ENCODE results near the gene PLEKHA7.
"Not testable (repeated sequence)": the region's sequence is repeated elsewhere in the genome, so short reads cannot be mapped to it uniquely, and the experiment has no call there.

The PLEKHA7 gene

DNA sequence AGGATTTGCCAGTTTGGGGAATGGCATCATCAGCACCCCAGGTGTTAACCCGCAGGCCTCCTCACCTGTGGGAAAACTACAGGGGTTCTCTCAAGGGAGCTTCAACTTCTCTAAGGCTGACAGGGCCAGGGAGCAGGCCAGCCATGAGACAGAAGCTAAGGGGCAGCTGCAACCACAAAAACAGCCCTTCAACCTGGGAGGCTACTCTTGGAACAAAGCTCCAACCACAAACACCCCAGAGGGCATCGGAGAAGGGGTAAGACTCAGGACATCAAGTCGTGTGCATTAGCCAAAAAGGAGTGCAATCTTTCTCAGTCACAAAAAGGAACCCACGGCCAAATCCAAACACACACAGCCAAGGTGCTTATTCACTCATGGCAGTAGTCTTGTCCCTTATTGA lies 103.0 kb downstream of the PLEKHA7 start:
- no peak for DNase-seq (ENCODE audit: insufficient read length, low spot score)
- TF ChIP-seq, protein P1, sequence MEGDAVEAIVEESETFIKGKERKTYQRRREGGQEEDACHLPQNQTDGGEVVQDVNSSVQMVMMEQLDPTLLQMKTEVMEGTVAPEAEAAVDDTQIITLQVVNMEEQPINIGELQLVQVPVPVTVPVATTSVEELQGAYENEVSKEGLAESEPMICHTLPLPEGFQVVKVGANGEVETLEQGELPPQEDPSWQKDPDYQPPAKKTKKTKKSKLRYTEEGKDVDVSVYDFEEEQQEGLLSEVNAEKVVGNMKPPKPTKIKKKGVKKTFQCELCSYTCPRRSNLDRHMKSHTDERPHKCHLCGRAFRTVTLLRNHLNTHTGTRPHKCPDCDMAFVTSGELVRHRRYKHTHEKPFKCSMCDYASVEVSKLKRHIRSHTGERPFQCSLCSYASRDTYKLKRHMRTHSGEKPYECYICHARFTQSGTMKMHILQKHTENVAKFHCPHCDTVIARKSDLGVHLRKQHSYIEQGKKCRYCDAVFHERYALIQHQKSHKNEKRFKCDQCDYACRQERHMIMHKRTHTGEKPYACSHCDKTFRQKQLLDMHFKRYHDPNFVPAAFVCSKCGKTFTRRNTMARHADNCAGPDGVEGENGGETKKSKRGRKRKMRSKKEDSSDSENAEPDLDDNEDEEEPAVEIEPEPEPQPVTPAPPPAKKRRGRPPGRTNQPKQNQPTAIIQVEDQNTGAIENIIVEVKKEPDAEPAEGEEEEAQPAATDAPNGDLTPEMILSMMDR (IDR thresholded peaks at IDR 0.05; ENCODE audit: insufficient read depth, missing control alignments) = no peak
- FAIRE-seq = no peak

DNA sequence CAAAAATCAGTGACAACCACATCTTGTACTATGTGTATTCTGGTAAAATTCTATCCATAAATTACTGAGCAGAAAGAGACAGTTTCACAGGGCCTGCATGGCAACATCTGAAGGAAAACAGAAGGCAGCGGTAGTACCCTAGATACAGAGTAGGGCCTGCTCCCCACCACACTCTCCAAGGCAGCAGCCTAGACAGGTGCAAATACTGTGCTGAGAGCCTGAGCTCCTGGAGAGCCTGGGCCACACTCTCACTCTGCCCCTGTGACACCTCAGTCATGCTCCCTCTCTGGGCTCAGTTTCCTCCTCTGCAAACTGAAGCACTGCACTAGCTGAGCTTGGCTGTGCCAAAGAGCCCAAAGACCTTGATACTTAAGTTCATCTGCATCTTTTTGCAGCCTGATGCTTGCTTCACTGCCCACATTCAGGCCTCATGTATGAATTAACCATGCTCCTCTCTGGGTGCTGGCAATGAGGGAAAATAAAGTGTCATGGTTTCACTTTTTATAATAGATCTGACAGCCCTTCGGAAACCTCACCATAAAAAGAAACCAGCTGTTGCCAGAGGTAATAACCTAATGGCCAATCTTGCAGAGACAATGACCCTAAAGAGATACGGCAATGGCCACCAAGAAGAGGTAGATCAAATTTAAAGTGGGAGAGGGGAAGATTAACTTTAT lies 104.7 kb downstream of the PLEKHA7 start:
- FAIRE-seq = no peak
- TF ChIP-seq, protein P1 (IDR thresholded peaks at IDR 0.05; ENCODE audit: insufficient read depth, missing control alignments) = no peak
- DNase-seq (ENCODE audit: insufficient read length, low spot score) = no peak

DNA sequence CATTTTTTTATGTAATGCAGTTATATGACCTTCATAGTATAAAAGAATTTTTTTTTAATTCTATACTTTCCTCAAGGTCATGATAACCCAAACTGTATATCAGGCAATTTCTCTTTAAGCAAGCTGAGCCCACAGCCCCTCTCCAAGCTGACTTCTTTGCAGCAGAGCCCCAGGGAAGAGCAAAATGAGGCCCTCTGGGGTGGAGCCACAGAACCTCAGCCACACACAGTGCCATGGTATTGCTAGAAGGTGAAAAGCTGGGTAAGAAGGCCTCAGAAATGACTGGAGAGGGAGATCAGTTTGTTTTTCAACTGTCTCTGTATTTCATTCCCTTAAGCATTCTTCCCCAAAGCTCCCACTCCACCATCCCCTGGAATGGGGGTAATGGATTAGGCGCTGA lies 108.8 kb downstream of the PLEKHA7 start:
- DNase-seq (ENCODE audit: insufficient read length, low spot score) (no peak), FAIRE-seq (no peak)
- TF ChIP-seq, protein P1 (IDR thresholded peaks at IDR 0.05; ENCODE audit: insufficient read depth, missing control alignments) = no peak

DNA sequence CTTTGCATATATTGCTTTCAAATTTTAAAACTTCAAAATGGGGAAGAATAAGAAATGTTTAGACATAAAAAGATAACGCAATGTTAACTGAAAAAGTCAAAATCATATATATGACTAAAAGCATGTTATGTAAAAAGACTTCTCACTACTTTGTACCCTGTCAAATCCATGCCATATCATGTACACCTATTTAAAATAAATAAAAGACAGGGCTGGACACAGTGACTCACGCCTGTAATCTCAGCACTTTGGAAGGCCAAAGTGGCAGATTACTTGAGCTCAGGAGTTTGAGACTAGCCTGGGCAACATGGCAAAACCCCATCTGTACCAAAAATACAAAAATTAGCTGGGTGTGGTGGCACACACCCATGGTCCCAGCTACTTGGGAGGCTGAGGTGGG lies 109.5 kb downstream of the PLEKHA7 start:
- not testable (repeated sequence) for DNase-seq (ENCODE audit: insufficient read length, low spot score); FAIRE-seq

DNA sequence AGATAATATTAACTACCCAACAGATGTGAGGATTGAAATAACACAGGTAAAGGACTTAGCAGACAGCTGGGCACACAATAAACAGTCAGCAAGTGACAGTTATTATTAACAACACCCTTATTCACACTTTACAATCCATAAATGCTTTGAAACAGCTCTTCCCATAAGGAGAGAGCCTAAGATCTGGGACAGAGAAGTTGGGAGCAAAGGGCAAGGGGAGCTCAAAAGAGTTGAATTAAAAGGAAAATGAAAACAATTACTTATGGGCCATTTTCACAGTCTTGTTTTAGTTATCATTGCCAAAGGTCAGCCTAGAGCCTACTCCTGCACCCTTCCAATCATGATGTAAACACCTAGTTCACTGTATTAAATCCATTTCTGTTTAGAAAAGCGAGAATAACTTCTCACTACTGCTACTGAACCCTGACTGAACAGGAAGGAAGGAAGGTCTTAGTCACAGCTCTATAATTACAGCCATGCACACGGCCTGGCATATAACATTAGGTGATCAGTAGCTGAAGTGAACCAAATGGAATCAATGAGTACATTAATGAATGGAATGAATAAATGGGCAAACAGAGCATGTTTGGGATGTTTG lies 111.3 kb downstream of the PLEKHA7 start:
- no peak for DNase-seq (ENCODE audit: insufficient read length, low spot score)
- FAIRE-seq = no peak
- TF ChIP-seq, protein P1 (IDR thresholded peaks at IDR 0.05; ENCODE audit: insufficient read depth, missing control alignments) = no peak

DNA sequence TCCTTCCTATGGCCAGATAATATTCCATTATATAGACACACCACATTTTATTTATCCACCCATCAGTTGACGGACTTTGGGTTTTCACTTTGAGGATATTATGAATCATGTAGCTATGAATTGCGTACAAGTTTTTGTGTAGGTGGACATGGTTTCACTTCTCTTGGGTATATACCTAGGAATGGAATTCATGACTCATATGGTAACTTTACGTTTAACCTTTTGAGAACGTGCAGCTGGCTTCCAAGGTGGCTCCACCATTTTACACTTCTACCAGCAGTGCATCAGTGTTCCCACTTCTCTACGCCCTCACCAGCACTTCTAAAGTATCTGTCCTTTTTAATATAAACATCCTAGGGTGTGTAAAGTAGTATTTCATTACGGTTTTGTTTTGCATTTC lies 112.0 kb downstream of the PLEKHA7 start:
- TF ChIP-seq, protein P1 (IDR thresholded peaks at IDR 0.05; ENCODE audit: insufficient read depth, missing control alignments) = no peak
- FAIRE-seq (no peak), DNase-seq (ENCODE audit: insufficient read length, low spot score) (no peak)

DNA sequence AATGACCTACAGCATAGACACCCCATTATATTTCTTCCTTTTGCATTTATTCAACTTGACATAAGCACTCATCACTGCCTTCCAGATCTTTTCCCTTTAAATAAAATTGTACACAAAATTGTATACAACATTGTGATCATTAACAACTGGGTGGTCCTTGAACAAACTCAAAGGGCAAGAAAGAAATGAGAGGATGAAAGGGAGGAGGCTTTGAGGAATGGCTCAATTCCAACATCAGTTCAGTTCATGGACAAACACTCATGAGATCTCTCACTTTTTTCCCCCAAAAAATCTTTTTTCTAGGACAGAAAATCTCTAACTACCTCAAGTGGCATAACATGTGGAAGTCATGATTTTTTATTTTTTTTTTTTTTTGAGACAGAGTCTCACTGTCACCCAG lies 113.7 kb downstream of the PLEKHA7 start:
- FAIRE-seq = no peak
- TF ChIP-seq, protein P1 (IDR thresholded peaks at IDR 0.05; ENCODE audit: insufficient read depth, missing control alignments) = no peak
- DNase-seq (ENCODE audit: insufficient read length, low spot score) = no peak
